RWPE1 (cell line): ENCODE measurements around the gene GKN2.

Experiments
- CTCF ChIA-PET: fragments of 350-600 bp; sonication (Branson Sonifier 250); formaldehyde crosslinking; extraction: SDS; loops from one replicate; lab custom pipeline; 2021; lab: Yijun Ruan, JAX
- POLR2A ChIA-PET: fragments of 400-600 bp; formaldehyde crosslinking; extraction: SDS; loops from one replicate; lab custom pipeline; 2020; ENCODE audit warnings: antibody characterized with exemption; ENCODE audit not compliant: low non-redundant PET; lab: Yijun Ruan, JAX
- DNase-seq: peaks from one replicate; pipeline ENCODE4 v3.0.0; 2012; ENCODE audit warnings: low spot score
- H3K27ac ChIP-seq: fragments of 450-650 bp; 2 replicates; pipeline ENCODE4 v1.5.1; 2017
- TF ChIP-seq, protein P1 (sequence below): fragments of 450-650 bp; conservative IDR thresholded peaks from 2 replicates; pipeline ENCODE4 v1.5.1; 2017; ENCODE audit warnings: low read depth, mild to moderate bottlenecking

GKN2 gene

DNA sequence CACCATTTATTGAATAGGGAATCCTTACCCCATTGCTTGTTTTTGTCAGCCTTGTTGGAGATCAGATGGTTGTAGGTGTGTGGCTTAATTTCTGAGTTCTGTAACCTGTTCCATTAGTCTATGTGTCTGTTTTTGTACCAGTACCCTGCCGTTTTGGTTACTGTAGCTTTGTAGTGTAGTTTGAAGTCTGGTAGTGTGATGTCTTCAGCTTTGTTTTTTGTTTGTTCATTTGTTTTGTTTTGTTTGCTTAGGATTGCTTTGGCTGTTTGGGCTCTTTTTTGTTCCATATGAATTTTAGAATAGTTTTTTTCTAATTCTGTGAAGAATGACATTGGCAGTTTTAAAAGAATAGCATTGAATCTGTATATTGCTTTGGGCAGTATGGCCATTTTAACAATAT is 12.7 kb downstream of the GKN2 start:
- POLR2A ChIA-PET = no interaction called here
- DNase-seq = no peak
- TF ChIP-seq, protein P1, sequence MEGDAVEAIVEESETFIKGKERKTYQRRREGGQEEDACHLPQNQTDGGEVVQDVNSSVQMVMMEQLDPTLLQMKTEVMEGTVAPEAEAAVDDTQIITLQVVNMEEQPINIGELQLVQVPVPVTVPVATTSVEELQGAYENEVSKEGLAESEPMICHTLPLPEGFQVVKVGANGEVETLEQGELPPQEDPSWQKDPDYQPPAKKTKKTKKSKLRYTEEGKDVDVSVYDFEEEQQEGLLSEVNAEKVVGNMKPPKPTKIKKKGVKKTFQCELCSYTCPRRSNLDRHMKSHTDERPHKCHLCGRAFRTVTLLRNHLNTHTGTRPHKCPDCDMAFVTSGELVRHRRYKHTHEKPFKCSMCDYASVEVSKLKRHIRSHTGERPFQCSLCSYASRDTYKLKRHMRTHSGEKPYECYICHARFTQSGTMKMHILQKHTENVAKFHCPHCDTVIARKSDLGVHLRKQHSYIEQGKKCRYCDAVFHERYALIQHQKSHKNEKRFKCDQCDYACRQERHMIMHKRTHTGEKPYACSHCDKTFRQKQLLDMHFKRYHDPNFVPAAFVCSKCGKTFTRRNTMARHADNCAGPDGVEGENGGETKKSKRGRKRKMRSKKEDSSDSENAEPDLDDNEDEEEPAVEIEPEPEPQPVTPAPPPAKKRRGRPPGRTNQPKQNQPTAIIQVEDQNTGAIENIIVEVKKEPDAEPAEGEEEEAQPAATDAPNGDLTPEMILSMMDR = no peak
- no peak overlapping the region for H3K27ac ChIP-seq
- CTCF ChIA-PET = no interaction called here

DNA sequence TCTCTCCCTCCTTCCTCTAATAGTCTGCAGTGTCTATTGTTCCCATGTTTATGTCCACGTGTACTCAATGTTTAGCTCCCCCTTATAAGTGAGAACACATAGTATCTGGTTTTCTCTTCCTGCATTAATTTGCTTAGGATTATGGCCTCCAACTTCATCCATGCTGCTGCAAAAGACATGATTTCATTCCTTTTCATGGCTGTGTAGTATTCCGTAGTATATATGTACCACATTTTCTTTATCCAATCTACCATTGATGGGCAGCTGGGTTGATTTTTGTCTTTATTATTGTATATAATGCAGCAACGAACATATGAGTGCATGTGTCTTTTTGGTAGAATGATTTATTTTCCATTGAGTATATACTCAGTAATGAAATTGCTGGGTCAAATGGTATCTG is 13.8 kb downstream of the GKN2 start:
- CTCF ChIA-PET = no interaction called here
- H3K27ac ChIP-seq = no peak overlapping the region
- POLR2A ChIA-PET = no interaction called here
- no peak for DNase-seq
- TF ChIP-seq, protein P1 = no peak

DNA sequence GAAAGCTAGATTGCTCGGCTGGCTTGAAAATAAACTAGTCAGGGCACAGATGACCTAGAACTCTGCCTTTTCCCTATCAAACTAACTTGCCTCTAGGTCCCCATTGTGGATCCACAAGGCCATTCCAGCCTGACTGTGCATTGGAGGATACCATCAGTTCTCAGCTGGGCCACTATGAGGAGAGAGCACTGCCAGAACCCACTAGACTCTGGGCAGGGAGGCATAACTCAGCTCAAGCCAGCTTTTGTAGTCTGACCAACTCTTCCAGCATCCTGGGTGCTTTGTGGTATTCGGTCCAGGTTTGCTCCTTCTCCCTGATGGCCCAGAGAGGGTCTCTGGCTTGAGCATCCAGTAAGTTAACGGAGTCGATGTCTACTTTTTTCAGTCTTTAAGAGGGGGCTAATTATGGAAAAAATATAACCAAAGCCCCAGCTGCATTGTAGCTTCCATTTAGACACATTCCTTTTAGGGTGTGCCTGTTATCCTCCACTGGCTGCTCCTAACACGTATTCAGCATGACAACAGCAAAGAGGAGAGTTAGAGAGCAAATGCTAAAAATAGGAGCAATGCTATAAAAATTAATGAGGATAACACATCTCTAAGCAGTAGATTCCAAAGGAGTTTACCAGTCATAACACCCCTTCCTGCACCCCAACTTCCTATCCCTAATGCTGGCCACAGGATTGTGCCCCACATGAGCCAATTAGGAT is 15.2 kb downstream of the GKN2 start:
- H3K27ac ChIP-seq = peak overlapping the region; percentile 80
- ChIA-PET CTCF (interaction anchor here (1.3 kb wide), 1 partner anchor 12 kb away, joined by 4 read pairs; no protein-coding TSS in a partner anchor), POLR2A (no interaction called here)
- TF ChIP-seq, protein P1 = no peak
- no peak for DNase-seq

DNA sequence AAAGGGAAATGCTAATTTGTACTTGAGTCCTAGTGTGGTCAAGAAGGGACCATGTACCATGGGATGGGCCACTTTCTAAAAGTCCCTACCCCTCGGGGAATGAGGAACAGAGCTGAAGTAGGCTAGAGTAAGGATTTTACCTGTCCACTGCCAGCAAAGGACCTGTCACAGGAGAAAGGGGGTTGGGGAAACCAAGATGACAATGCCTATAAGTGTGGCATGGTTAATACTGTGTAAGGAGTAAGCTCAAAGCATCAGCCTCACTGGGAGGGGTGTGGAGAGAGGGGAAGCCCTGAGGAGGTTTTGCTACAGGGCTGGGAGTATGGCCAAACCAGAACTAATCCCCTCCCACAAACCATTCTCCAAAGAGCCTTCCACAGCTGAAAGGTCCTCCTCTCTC is 15.8 kb downstream of the GKN2 start:
- ChIA-PET CTCF (interaction anchor here (1.3 kb wide), 1 partner anchor 11 kb away, joined by 4 read pairs; no protein-coding TSS in a partner anchor), POLR2A (no interaction called here)
- TF ChIP-seq, protein P1 = no peak
- DNase-seq = no peak
- H3K27ac ChIP-seq = peak overlapping the region; percentile 80

DNA sequence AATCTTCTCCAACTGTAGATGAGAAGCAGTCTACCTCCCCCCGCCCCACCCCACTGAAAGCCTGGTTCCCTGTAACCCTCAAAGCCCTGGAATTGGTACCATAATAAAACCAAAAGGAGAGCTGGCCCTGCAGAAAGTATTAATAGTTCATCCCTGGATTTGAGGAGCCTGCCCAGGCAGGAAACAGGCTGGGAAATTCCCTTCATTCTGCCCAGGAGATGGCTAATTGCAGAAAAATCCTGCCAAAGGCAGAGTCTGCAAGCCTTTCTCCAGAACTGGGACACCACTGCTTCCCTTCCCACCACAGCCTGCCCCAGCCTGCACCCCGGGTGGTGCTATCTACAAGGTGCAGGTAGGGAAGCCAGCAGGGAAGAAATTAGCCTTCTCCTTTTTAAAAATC is 16.3 kb downstream of the GKN2 start:
- DNase-seq = peak; percentile 61
- TF ChIP-seq, protein P1 = no peak
- ChIA-PET POLR2A (no interaction called here), CTCF (interaction anchor here (1.3 kb wide), 1 partner anchor 11 kb away, joined by 4 read pairs; no protein-coding TSS in a partner anchor)
- peak overlapping the region; percentile 80 for H3K27ac ChIP-seq

DNA sequence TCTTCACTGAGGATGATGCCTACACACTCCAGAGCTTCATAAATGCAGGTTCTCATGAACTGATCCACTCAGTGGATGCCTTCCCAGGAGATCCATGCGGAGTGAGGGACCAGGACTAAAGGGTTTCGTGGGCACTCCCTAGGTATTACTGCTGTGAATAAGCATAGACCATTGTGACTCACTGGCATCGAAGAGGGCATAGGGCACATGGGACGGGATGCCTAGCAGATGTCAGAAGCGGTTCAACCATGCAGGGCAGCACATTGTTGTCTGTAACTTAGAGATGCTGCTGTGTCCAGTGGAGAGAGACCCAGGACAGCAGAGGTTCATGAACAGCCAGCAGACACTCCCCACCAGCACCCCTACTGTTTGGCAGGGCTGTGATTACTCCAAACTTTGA is 17.2 kb downstream of the GKN2 start:
- ChIA-PET POLR2A (no interaction called here), CTCF (interaction anchor here (1.6 kb wide), 1 partner anchor 10 kb away, joined by 8 read pairs; no protein-coding TSS in a partner anchor)
- DNase-seq = no peak
- peak overlapping the region; percentile 80 for H3K27ac ChIP-seq
- TF ChIP-seq, protein P1 = no peak
